Measurements from ENCODE around the gene SLC22A16. TPM values are rescaled to one million over a fixed set of nuclear protein-coding genes. Genes with fewer than 3 reads are reported as not detected.

SLC22A16 gene
- total RNA-seq, 1 experiment from 2014 or later: not detected

GRCh38 chr6:110401585-110402176 lies 74.7 kb downstream of the SLC22A16 start:
- Histone ChIP-seq H3K27ac (ENCODE audit: low read depth, low read length) (no peak overlapping the region), H3K9me2 (ENCODE audit: insufficient read depth) (no peaks in the 10 kb centered on the region), H3K79me2 (ENCODE audit: insufficient read depth, low read length) (no peaks in the 10 kb centered on the region), H3K9ac (ENCODE audit: low read length) (no peak overlapping the region), H2AFZ (ENCODE audit: low read depth, low read length, poor library complexity, severe bottlenecking) (no peak overlapping the region), H3K4me2 (ENCODE audit: low read length) (no peak overlapping the region), H3K27me3 (ENCODE audit: insufficient read depth, low read length) (no peaks in the 10 kb centered on the region), H4K20me1 (ENCODE audit: insufficient read depth) (no peaks in the 10 kb centered on the region), H3K4me1 (ENCODE audit: control insufficient read depth in 1 of 2, insufficient read depth in 2 of 2, low read length in 2 of 2) (peaks cover 7 to 12% of the 10 kb centered on the region in 2 experiments), H3K4me3 (replicated peaks in 1 of 2; ENCODE audit: low read depth in 1 of 2, low read length in 2 of 2) (no peak overlapping the region), H3K9me3 (ENCODE audit: control insufficient read depth in 1 of 2, insufficient read depth in 1 of 2, low read depth in 1 of 2, low read length in 2 of 2) (no peaks in the 10 kb centered on the region), H3K36me3 (ENCODE audit: control insufficient read depth in 1 of 2, insufficient read depth in 2 of 2, low read length in 2 of 2) (no peaks in the 10 kb centered on the region)
- intact Hi-C loops (cut with micrococcal nuclease): no loop called here
- ChIA-PET POLR2A (no interaction called here), RAD21 (ENCODE audit: low non-redundant PET in 1 of 2, low total read pairs in 2 of 2, uncharacterized antibody in 2 of 2, unreplicated experiment in 2 of 2) (no interaction called here), CTCF (no interaction called here)
- ATAC-seq (no peak), DNase-seq (ENCODE audit: low read depth, low spot score) (no peak)
- BruUV-seq (replicated peaks): no TSS peak
- no peak for TF ChIP-seq YY1 (IDR thresholded peaks at IDR 0.05; ENCODE audit: extremely low read depth, insufficient replicate concordance, low read depth, low read length)
- TF ChIP-seq SP1 (IDR thresholded peaks at IDR 0.05; ENCODE audit: low read depth): no peak
- TF ChIP-seq FOSL1 (IDR thresholded peaks at IDR 0.05; ENCODE audit: low read depth): no peak
- no peak for TF ChIP-seq EZH2 (IDR thresholded peaks at IDR 0.05)
- TF ChIP-seq EZH2phosphoT487 (IDR thresholded peaks at IDR 0.05; ENCODE audit: borderline replicate concordance): no peak
- no peak for TF ChIP-seq ZNF274 (IDR thresholded peaks at IDR 0.05; ENCODE audit: low read depth, low read length)
- no peak for TF ChIP-seq SRF (IDR thresholded peaks at IDR 0.05; ENCODE audit: low read depth)
- TF ChIP-seq RAD21 (IDR thresholded peaks at IDR 0.05; ENCODE audit: low read depth): no peak

GRCh38 chr6:110400208-110400607 lies 76.2 kb downstream of the SLC22A16 start:
- no peak overlapping the region for H3K4me2 ChIP-seq (ENCODE audit: low read length)
- H3K27me3 ChIP-seq (ENCODE audit: insufficient read depth, low read length): no peaks in the 10 kb centered on the region
- H3K4me3 ChIP-seq (replicated peaks in 1 of 2; ENCODE audit: low read depth in 1 of 2, low read length in 2 of 2): no peak overlapping the region
- intact Hi-C loops (cut with micrococcal nuclease): no loop called here
- no peaks in the 10 kb centered on the region for H4K20me1 ChIP-seq (ENCODE audit: insufficient read depth)
- ChIA-PET POLR2A (no interaction called here), RAD21 (ENCODE audit: low non-redundant PET in 1 of 2, low total read pairs in 2 of 2, uncharacterized antibody in 2 of 2, unreplicated experiment in 2 of 2) (no interaction called here), CTCF (no interaction called here)
- H3K9ac ChIP-seq (ENCODE audit: low read length): no peak overlapping the region
- no TSS peak for BruUV-seq (replicated peaks)
- no peaks in the 10 kb centered on the region for H3K9me3 ChIP-seq (ENCODE audit: control insufficient read depth in 1 of 2, insufficient read depth in 1 of 2, low read depth in 1 of 2, low read length in 2 of 2)
- H3K36me3 ChIP-seq (ENCODE audit: control insufficient read depth in 1 of 2, insufficient read depth in 2 of 2, low read length in 2 of 2): no peaks in the 10 kb centered on the region
- no peaks in the 10 kb centered on the region for H3K79me2 ChIP-seq (ENCODE audit: insufficient read depth, low read length)
- no peak for DNase-seq (ENCODE audit: low read depth, low spot score)
- H3K4me1 ChIP-seq (ENCODE audit: control insufficient read depth in 1 of 2, insufficient read depth in 2 of 2, low read length in 2 of 2): peaks cover 7 to 12% of the 10 kb centered on the region in 2 experiments
- H3K9me2 ChIP-seq (ENCODE audit: insufficient read depth): no peaks in the 10 kb centered on the region
- no peak overlapping the region for H2AFZ ChIP-seq (ENCODE audit: low read depth, low read length, poor library complexity, severe bottlenecking)
- H3K27ac ChIP-seq (ENCODE audit: low read depth, low read length): no peak overlapping the region
- no peak for ATAC-seq
- TF ChIP-seq, protein P1, sequence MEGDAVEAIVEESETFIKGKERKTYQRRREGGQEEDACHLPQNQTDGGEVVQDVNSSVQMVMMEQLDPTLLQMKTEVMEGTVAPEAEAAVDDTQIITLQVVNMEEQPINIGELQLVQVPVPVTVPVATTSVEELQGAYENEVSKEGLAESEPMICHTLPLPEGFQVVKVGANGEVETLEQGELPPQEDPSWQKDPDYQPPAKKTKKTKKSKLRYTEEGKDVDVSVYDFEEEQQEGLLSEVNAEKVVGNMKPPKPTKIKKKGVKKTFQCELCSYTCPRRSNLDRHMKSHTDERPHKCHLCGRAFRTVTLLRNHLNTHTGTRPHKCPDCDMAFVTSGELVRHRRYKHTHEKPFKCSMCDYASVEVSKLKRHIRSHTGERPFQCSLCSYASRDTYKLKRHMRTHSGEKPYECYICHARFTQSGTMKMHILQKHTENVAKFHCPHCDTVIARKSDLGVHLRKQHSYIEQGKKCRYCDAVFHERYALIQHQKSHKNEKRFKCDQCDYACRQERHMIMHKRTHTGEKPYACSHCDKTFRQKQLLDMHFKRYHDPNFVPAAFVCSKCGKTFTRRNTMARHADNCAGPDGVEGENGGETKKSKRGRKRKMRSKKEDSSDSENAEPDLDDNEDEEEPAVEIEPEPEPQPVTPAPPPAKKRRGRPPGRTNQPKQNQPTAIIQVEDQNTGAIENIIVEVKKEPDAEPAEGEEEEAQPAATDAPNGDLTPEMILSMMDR (IDR thresholded peaks at IDR 0.05 in 2 of 3, conservative IDR thresholded peaks at IDR 0.05 in 1 of 3; ENCODE audit: borderline replicate concordance in 1 of 3, insufficient read depth in 1 of 3, low read depth in 2 of 3, low read length in 2 of 3): no peak
- no peak for TF ChIP-seq SIN3A (IDR thresholded peaks at IDR 0.05; ENCODE audit: low read depth)
- no peak for TF ChIP-seq JUND (IDR thresholded peaks at IDR 0.05)
- no peak for TF ChIP-seq EZH2 (IDR thresholded peaks at IDR 0.05)
- no peak for TF ChIP-seq ZNF274 (IDR thresholded peaks at IDR 0.05; ENCODE audit: low read depth, low read length)
- no peak for TF ChIP-seq YY1 (IDR thresholded peaks at IDR 0.05; ENCODE audit: extremely low read depth, insufficient replicate concordance, low read depth, low read length)
- no peak for TF ChIP-seq ELF1 (IDR thresholded peaks at IDR 0.05; ENCODE audit: borderline replicate concordance, low read depth)
- no peak for TF ChIP-seq ZFX (IDR thresholded peaks at IDR 0.05)
- TF ChIP-seq CBX3 (IDR thresholded peaks at IDR 0.05; ENCODE audit: low read depth): no peak
- no peak for TF ChIP-seq EGR1 (IDR thresholded peaks at IDR 0.05; ENCODE audit: low read depth)
- TF ChIP-seq POLR2A (IDR thresholded peaks at IDR 0.05; ENCODE audit: borderline replicate concordance, extremely low read depth, insufficient read depth, insufficient read length): no peak
- TF ChIP-seq, protein P2, sequence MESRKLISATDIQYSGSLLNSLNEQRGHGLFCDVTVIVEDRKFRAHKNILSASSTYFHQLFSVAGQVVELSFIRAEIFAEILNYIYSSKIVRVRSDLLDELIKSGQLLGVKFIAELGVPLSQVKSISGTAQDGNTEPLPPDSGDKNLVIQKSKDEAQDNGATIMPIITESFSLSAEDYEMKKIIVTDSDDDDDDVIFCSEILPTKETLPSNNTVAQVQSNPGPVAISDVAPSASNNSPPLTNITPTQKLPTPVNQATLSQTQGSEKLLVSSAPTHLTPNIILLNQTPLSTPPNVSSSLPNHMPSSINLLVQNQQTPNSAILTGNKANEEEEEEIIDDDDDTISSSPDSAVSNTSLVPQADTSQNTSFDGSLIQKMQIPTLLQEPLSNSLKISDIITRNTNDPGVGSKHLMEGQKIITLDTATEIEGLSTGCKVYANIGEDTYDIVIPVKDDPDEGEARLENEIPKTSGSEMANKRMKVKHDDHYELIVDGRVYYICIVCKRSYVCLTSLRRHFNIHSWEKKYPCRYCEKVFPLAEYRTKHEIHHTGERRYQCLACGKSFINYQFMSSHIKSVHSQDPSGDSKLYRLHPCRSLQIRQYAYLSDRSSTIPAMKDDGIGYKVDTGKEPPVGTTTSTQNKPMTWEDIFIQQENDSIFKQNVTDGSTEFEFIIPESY (IDR thresholded peaks at IDR 0.05; ENCODE audit: extremely low read depth, insufficient replicate concordance, low read length): no peak
- no peak for TF ChIP-seq TCF7L2 (IDR thresholded peaks at IDR 0.05; ENCODE audit: borderline replicate concordance, extremely low read depth, insufficient read depth, insufficient read length)
- TF ChIP-seq, protein P3, sequence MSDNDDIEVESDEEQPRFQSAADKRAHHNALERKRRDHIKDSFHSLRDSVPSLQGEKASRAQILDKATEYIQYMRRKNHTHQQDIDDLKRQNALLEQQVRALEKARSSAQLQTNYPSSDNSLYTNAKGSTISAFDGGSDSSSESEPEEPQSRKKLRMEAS (IDR thresholded peaks at IDR 0.05): no peak

Data from HCT116 (cell line).